Liver (tissue), 9 donors: ENCODE results near the gene BRD4. TPM values are rescaled to one million over a fixed set of nuclear protein-coding genes. Genes with fewer than 3 reads are reported as not detected.

Experiments used
- DNase-seq: peaks from one replicate; pipeline ENCODE4 v3.0.0-alpha.2; 2017; ENCODE audit warnings: low spot score
- H3K27ac ChIP-seq, 2 donors: one replicate each; pipeline ENCODE4 v1.7.0; 2013; ENCODE audit warnings: inconsistent platforms in 2 of 2, low read length in 2 of 2, control low read depth in 1 of 2, low read depth in 1 of 2, mild to moderate bottlenecking in 1 of 2
- H3K27me3 ChIP-seq, 4 donors: one replicate each; pipeline versions ENCODE4 v1.6.1 to v1.7.0; 2013; ENCODE audit warnings: low read length in 3 of 4, inconsistent platforms in 1 of 4, mild to moderate bottlenecking in 1 of 4, moderate library complexity in 1 of 4; ENCODE audit not compliant: control insufficient read depth in 4 of 4, insufficient read depth in 4 of 4
- H3K36me3 ChIP-seq, 4 donors: one replicate each; pipeline versions ENCODE4 v1.6.1 to v1.7.0; 2013; ENCODE audit warnings: low read length in 3 of 4, mild to moderate bottlenecking in 3 of 4, low read depth in 1 of 4, moderate library complexity in 1 of 4; ENCODE audit not compliant: control insufficient read depth in 4 of 4, insufficient read depth in 3 of 4
- H3K4me1 ChIP-seq, 4 donors: one replicate each; pipeline versions ENCODE4 v1.6.1 to v1.7.0; 2013; ENCODE audit warnings: low read length in 3 of 4, mild to moderate bottlenecking in 3 of 4, moderate library complexity in 1 of 4; ENCODE audit not compliant: control insufficient read depth in 4 of 4, insufficient read depth in 4 of 4
- H3K4me3 ChIP-seq, 3 donors: one replicate each; pipeline versions ENCODE4 v1.6.1 to v1.7.0; 2013; ENCODE audit warnings: low read length in 3 of 3, control low read depth in 1 of 3, low read depth in 1 of 3, mild to moderate bottlenecking in 1 of 3
- H3K9ac ChIP-seq, 2 donors: one replicate each; pipeline ENCODE4 v1.7.0; 2013; ENCODE audit warnings: low read length in 2 of 2, mild to moderate bottlenecking in 2 of 2, moderate library complexity in 2 of 2, control low read depth in 1 of 2, low read depth in 1 of 2
- H3K9me3 ChIP-seq, 4 donors: one replicate each; pipeline versions ENCODE4 v1.6.1 to v1.7.0; 2013; ENCODE audit warnings: low read length in 3 of 4; ENCODE audit not compliant: control insufficient read depth in 4 of 4
- EGR1 ChIP-seq, 2 donors: IDR thresholded peaks; 2 replicates each; pipeline ENCODE4 v1.6.1; 2016 to 2018; ENCODE audit warnings: antibody characterized with exemption in 2 of 2, low read depth in 2 of 2
- FOXA1 ChIP-seq: IDR thresholded peaks from 2 replicates; pipeline ENCODE4 v1.6.1; 2016; ENCODE audit warnings: antibody characterized with exemption
- GABPA ChIP-seq, 2 donors: IDR thresholded peaks in 1 of 2; conservative IDR thresholded peaks in 1 of 2; 2 replicates each; pipeline ENCODE4 v1.6.1; 2016; ENCODE audit warnings: antibody characterized with exemption in 2 of 2, mild to moderate bottlenecking in 1 of 2, moderate library complexity in 1 of 2
- HNF4A ChIP-seq, 2 donors: conservative IDR thresholded peaks; 2 replicates each; pipeline ENCODE4 v1.6.1; 2016; ENCODE audit warnings: antibody characterized with exemption in 2 of 2, mild to moderate bottlenecking in 2 of 2
- JUND ChIP-seq, 2 donors: IDR thresholded peaks; 2 replicates each; pipeline ENCODE4 v1.6.1; 2016; ENCODE audit warnings: antibody characterized with exemption in 2 of 2
- NR2F2 ChIP-seq: IDR thresholded peaks from 2 replicates; pipeline ENCODE4 v1.6.1; 2016; ENCODE audit warnings: antibody characterized with exemption
- RAD21 ChIP-seq, 2 donors: IDR thresholded peaks; 2 replicates each; pipeline ENCODE4 v1.6.1; 2016; ENCODE audit warnings: antibody characterized with exemption in 2 of 2, mild to moderate bottlenecking in 2 of 2
- RXRA ChIP-seq, 2 donors: IDR thresholded peaks; 2 replicates each; pipeline ENCODE4 v1.6.1; 2017 to 2018; ENCODE audit warnings: antibody characterized with exemption in 2 of 2, mild to moderate bottlenecking in 1 of 2
- SP1 ChIP-seq: IDR thresholded peaks from 2 replicates; pipeline ENCODE4 v1.6.1; 2018; ENCODE audit warnings: antibody characterized with exemption, mild to moderate bottlenecking
- TAF1 ChIP-seq: conservative IDR thresholded peaks from 2 replicates; pipeline ENCODE4 v1.6.1; 2016; ENCODE audit warnings: antibody characterized with exemption, mild to moderate bottlenecking
- YY1 ChIP-seq: IDR thresholded peaks from 2 replicates; pipeline ENCODE4 v1.6.1; 2016; ENCODE audit warnings: antibody characterized with exemption, mild to moderate bottlenecking
- WGBS: extraction: QIAGEN DNeasy Blood & Tissue Kit; methylation state at CpG from one replicate; pipeline ENCODE4 v1.1.7; 2013; 5-methylcytosine and 5-hydroxymethylcytosine counted together
- polyA plus RNA-seq, 2 donors: library from polyadenylated mRNA; stranded (reverse) in 1 of 2; unstranded in 1 of 2; fragments of 200-250 nt in 1 of 2; fragments of >200 nt in 1 of 2; fragmentation: Nextera tagmentation in 1 of 2; extraction: Ambion mirVana in 1 of 2; gene quantifications; one replicate each; pipeline versions ENCODE4 v1.2.1 to v1.2.3, GENCODE V29; 2013 to 2015
- total RNA-seq, 2 donors: library from RNA; depleted of rRNA; stranded (reverse); fragments of >200 nt; gene quantifications; one replicate each; pipeline ENCODE4 v1.2.3, GENCODE V29; 2014
- TF ChIP-seq, protein P1 (sequence below): fragments of 150-350 bp; IDR thresholded peaks from 2 replicates; pipeline ENCODE4 v1.5.1; 2017; ENCODE audit warnings: improper control_type of control experiment, low read depth, low read length; ENCODE audit not compliant: missing input control
- TF ChIP-seq, protein P2 (sequence below): IDR thresholded peaks from 2 replicates; pipeline ENCODE4 v1.6.1; 2016; ENCODE audit warnings: antibody characterized with exemption
- TF ChIP-seq, protein P3 (sequence below): IDR thresholded peaks from 2 replicates; pipeline ENCODE4 v1.6.1; 2016; ENCODE audit warnings: antibody characterized with exemption
- TF ChIP-seq, protein P4 (sequence below): IDR thresholded peaks from 2 replicates; pipeline ENCODE4 v1.6.1; 2016; ENCODE audit warnings: antibody characterized with exemption
- donor health status: healthy.
- donor health status: healthy.
- donor health status: healthy.
- donor health status: healthy.
- donor health status: healthy.

Gene BRD4
- total and polyA plus RNA-seq, 4 donors = 13.6 to 25.8 (median 20.5) TPM

DNA sequence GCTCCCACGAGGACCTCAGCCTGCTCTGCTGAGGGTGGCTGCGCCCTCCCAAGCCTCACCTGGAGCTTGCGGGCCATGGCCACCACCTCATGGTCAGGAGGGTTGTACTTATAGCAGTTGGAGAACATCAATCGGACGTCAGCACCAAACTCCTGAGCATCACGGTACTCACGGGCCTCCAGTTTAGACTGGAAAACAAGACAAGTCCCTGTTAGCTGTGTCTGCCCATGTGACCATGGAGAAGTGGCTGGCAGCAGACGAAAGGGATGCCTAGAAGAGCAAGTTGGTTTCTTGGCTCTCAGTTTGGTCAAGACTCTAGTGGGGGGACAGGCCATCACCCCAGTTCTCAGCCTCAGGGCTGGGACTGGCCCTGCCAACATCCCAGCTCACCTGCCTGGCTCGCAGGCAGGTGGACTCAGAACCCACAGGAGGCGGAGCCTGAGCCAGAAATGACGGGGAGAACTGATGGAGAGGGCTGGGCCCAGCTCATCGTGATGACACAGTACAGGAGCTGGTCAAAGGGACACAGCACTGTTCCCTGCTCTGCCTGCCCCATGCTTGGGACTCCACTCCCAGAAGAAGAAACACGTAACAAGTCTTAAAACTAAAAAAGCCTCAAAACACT, 68.9 kb downstream of the BRD4 start:
- 78% methylated on average over 13 of the region's 13 CpGs for WGBS

DNA sequence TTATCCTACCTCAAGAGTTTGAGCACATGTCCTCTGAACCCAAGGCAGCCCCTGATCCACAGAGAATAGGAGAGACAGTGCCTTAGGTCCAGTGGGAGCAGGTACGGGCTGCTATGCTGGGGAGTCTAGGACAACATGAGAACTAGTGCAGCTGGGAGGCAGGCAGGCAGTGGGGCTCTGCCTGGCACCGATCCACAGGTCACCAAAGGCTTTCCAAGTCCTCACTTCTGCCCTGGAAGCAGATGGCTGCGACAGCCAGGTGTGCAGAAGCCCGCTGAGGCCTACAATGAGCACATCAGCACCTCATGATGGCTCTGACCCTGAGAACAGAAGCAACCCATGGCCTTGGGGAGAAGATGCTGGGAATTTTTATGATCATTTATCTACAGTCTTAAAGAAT, 70.3 kb downstream of the BRD4 start:
- Histone ChIP-seq H3K4me1 (peaks cover 2 to 17% (median 13%) of the 10 kb centered on the region in 4 donors), H3K9me3 (no peaks in the 10 kb centered on the region), H3K36me3 (peaks cover 17 to 80% (median 66%) of the 10 kb centered on the region in 4 donors), H3K27ac (no peak overlapping the region), H3K27me3 (no peaks in the 10 kb centered on the region), H3K4me3 (no peak overlapping the region), H3K9ac (no peak overlapping the region)
- 91% methylated on average over 4 of the region's 4 CpGs for WGBS
- no peak for TF ChIP-seq GABPA (IDR thresholded peaks at IDR 0.05 in 1 of 2, conservative IDR thresholded peaks at IDR 0.05 in 1 of 2)
- TF ChIP-seq FOXA1 = no peak
- no peak for TF ChIP-seq RXRA (IDR thresholded peaks at IDR 0.05)
- TF ChIP-seq, protein P1, sequence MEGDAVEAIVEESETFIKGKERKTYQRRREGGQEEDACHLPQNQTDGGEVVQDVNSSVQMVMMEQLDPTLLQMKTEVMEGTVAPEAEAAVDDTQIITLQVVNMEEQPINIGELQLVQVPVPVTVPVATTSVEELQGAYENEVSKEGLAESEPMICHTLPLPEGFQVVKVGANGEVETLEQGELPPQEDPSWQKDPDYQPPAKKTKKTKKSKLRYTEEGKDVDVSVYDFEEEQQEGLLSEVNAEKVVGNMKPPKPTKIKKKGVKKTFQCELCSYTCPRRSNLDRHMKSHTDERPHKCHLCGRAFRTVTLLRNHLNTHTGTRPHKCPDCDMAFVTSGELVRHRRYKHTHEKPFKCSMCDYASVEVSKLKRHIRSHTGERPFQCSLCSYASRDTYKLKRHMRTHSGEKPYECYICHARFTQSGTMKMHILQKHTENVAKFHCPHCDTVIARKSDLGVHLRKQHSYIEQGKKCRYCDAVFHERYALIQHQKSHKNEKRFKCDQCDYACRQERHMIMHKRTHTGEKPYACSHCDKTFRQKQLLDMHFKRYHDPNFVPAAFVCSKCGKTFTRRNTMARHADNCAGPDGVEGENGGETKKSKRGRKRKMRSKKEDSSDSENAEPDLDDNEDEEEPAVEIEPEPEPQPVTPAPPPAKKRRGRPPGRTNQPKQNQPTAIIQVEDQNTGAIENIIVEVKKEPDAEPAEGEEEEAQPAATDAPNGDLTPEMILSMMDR = no peak
- no peak for TF ChIP-seq EGR1 (IDR thresholded peaks at IDR 0.05; ENCODE audit: low read depth in 2 of 2)
- TF ChIP-seq JUND (IDR thresholded peaks at IDR 0.05) = no peak
- no peak for TF ChIP-seq YY1
- TF ChIP-seq HNF4A (conservative IDR thresholded peaks at IDR 0.05) = no peak
- TF ChIP-seq RAD21 (IDR thresholded peaks at IDR 0.05) = no peak
- TF ChIP-seq NR2F2 = no peak
- TF ChIP-seq TAF1 = no peak
- TF ChIP-seq, protein P2, sequence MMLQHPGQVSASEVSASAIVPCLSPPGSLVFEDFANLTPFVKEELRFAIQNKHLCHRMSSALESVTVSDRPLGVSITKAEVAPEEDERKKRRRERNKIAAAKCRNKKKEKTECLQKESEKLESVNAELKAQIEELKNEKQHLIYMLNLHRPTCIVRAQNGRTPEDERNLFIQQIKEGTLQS = no peak
- no peak for TF ChIP-seq SP1
- no peak for DNase-seq

More for the DNA sequence above, 68.9 kb downstream of the BRD4 start:
- no peak for TF ChIP-seq JUND (IDR thresholded peaks at IDR 0.05)
- TF ChIP-seq, protein P3, sequence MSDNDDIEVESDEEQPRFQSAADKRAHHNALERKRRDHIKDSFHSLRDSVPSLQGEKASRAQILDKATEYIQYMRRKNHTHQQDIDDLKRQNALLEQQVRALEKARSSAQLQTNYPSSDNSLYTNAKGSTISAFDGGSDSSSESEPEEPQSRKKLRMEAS = no peak
- TF ChIP-seq, protein P2 = no peak
- no peak for TF ChIP-seq FOXA1
- TF ChIP-seq EGR1 (IDR thresholded peaks at IDR 0.05; ENCODE audit: low read depth in 2 of 2) = no peak
- no peak for TF ChIP-seq TAF1
- TF ChIP-seq, protein P4, sequence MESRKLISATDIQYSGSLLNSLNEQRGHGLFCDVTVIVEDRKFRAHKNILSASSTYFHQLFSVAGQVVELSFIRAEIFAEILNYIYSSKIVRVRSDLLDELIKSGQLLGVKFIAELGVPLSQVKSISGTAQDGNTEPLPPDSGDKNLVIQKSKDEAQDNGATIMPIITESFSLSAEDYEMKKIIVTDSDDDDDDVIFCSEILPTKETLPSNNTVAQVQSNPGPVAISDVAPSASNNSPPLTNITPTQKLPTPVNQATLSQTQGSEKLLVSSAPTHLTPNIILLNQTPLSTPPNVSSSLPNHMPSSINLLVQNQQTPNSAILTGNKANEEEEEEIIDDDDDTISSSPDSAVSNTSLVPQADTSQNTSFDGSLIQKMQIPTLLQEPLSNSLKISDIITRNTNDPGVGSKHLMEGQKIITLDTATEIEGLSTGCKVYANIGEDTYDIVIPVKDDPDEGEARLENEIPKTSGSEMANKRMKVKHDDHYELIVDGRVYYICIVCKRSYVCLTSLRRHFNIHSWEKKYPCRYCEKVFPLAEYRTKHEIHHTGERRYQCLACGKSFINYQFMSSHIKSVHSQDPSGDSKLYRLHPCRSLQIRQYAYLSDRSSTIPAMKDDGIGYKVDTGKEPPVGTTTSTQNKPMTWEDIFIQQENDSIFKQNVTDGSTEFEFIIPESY = no peak
- TF ChIP-seq, protein P1 = no peak
- TF ChIP-seq YY1 = no peak
- H3K9me3 ChIP-seq = no peaks in the 10 kb centered on the region
- no peak overlapping the region for H3K4me3 ChIP-seq
- no peak for DNase-seq
- H3K27ac ChIP-seq = peak overlapping the region in 1 of 2 donors; percentile 42
- H3K9ac ChIP-seq = no peak overlapping the region
- H3K4me1 ChIP-seq = peaks cover 2 to 31% (median 25%) of the 10 kb centered on the region in 4 donors
- peaks cover 11 to 68% (median 59%) of the 10 kb centered on the region in 4 donors for H3K36me3 ChIP-seq
- H3K27me3 ChIP-seq = no peaks in the 10 kb centered on the region
